Skeletal muscle tissue (tissue), 4 donors: Measurements from ENCODE around the gene RXRA. TPM values are rescaled to one million over a fixed set of nuclear protein-coding genes. Genes with fewer than 3 reads are reported as not detected.
A peak's percentile ranks its signal among the peaks of the same experiment; 100 is the strongest.

Source experiments
- H3K27ac ChIP-seq: one replicate; pipeline ENCODE4 v1.7.0; 2013; ENCODE audit warnings: mild to moderate bottlenecking, low read depth, low read length, inconsistent platforms
- H3K27me3 ChIP-seq, 3 donors: one replicate each; pipeline ENCODE4 v1.7.0; 2013; ENCODE audit warnings: low read length in 3 of 3; ENCODE audit not compliant: control insufficient read depth in 3 of 3, insufficient read depth in 3 of 3
- H3K36me3 ChIP-seq, 3 donors: one replicate each; pipeline ENCODE4 v1.7.0; 2013; ENCODE audit warnings: low read length in 3 of 3; ENCODE audit not compliant: control insufficient read depth in 3 of 3, insufficient read depth in 3 of 3
- H3K4me1 ChIP-seq, 3 donors: one replicate each; pipeline ENCODE4 v1.7.0; 2013; ENCODE audit warnings: low read length in 3 of 3, mild to moderate bottlenecking in 3 of 3; ENCODE audit not compliant: control insufficient read depth in 3 of 3, insufficient read depth in 3 of 3
- H3K4me3 ChIP-seq, 3 donors: one replicate each; pipeline ENCODE4 v1.7.0; 2013; ENCODE audit warnings: low read length in 3 of 3
- H3K9ac ChIP-seq, 3 donors: one replicate each; pipeline ENCODE4 v1.7.0; 2013; ENCODE audit warnings: low read length in 3 of 3, mild to moderate bottlenecking in 3 of 3, moderate library complexity in 2 of 3, low read depth in 1 of 3
- H3K9me3 ChIP-seq, 3 donors: one replicate each; pipeline ENCODE4 v1.7.0; 2013; ENCODE audit warnings: low read length in 3 of 3; ENCODE audit not compliant: control insufficient read depth in 3 of 3
- total RNA-seq: library from RNA; depleted of rRNA; stranded (reverse); fragments of >200 nt; gene quantifications from one replicate; pipeline ENCODE4 v1.2.3, GENCODE V29; 2014
- donor health status: Osteomylitis.

Gene RXRA
- total RNA-seq, 1 donor from 2014 or later, result 11.5 TPM

DNA sequence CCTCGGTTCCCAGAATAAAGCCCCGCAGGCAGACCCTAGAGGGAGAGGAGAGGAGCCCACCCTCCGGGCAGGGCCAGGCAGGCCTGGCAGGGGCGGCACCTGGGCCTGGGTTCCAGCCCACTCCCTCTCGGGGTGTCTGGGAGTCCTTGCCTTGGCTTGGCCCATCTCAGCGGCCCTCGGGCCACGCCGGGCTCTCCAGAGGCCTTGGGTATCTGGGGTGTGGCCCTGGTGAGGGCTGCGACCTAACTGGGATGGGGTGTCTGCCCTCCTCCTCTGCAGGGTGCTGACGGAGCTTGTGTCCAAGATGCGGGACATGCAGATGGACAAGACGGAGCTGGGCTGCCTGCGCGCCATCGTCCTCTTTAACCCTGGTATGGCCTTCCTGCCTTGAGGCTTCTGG, 105.4 kb downstream of the RXRA start:
- H3K4me1 ChIP-seq, result peaks cover 56 to 63% (median 60%) of the 10 kb centered on the region in 3 donors
- peak overlapping the region in 1 of 3 donors; percentile 74 for H3K9ac ChIP-seq
- H3K9me3 ChIP-seq, result no peaks in the 10 kb centered on the region
- no peak overlapping the region for H3K4me3 ChIP-seq
- peaks cover 19 to 34% (median 24%) of the 10 kb centered on the region in 3 donors for H3K36me3 ChIP-seq
- H3K27me3 ChIP-seq, result no peaks in the 10 kb centered on the region
- peak overlapping the region; percentile 82 for H3K27ac ChIP-seq

DNA sequence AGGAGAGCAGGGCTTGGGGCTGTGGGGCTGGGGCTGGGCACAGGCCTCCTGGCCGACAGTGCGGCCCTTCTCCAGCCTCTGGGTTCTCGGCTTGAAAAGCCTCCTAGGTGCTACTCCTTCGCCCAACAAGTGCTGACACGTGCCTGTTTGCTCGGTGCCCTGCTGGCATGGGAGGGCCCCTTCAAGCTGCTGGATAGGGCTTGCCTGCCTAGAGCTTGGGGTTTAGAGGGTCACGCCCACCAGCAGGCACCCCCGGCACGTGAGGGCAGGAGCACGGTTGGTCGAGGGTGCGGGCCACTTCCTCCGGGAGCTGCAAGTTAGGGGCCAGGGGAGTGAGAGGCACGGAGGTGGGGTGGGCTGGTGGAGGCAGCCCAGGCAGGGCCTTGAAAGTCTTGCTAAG, 106.2 kb downstream of the RXRA start:
- peaks cover 20 to 38% (median 28%) of the 10 kb centered on the region in 3 donors for H3K36me3 ChIP-seq

DNA sequence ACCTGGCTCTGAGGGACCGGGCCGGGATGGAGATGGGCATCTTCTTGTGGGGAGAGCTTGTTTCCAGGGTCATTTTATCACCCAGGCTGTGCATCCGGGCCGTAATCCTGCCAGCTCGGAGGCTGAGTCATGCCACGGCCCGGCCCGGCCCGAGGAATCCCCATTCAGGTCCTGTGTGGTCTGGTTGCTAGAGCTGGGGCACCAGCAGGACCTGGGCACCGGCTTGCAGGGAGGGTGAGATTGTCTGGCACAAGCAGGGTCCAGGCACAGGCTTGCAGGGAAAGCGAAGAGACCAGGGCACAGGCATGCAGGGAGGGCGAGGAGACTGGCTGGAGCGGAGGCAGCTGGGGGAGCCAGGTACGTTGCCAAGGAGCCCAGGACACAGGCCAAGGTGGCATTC, 106.8 kb downstream of the RXRA start:
- peaks cover 66 to 77% (median 74%) of the 10 kb centered on the region in 3 donors for H3K4me1 ChIP-seq
- no peaks in the 10 kb centered on the region for H3K27me3 ChIP-seq
- peaks cover 20 to 38% (median 28%) of the 10 kb centered on the region in 3 donors for H3K36me3 ChIP-seq
- peak overlapping the region; percentile 82 for H3K27ac ChIP-seq
- H3K4me3 ChIP-seq, result no peak overlapping the region
- H3K9ac ChIP-seq, result peak overlapping the region; percentile 32 to 74 (median 61)
- no peaks in the 10 kb centered on the region for H3K9me3 ChIP-seq

More for the DNA sequence above, 106.2 kb downstream of the RXRA start:
- H3K4me1 ChIP-seq, result peaks cover 64 to 72% (median 69%) of the 10 kb centered on the region in 3 donors
- H3K27me3 ChIP-seq, result no peaks in the 10 kb centered on the region
- H3K4me3 ChIP-seq, result no peak overlapping the region
- H3K9me3 ChIP-seq, result no peaks in the 10 kb centered on the region
- H3K27ac ChIP-seq, result peak overlapping the region; percentile 82
- H3K9ac ChIP-seq, result peak overlapping the region in 2 of 3 donors; percentile 32 to 74

DNA sequence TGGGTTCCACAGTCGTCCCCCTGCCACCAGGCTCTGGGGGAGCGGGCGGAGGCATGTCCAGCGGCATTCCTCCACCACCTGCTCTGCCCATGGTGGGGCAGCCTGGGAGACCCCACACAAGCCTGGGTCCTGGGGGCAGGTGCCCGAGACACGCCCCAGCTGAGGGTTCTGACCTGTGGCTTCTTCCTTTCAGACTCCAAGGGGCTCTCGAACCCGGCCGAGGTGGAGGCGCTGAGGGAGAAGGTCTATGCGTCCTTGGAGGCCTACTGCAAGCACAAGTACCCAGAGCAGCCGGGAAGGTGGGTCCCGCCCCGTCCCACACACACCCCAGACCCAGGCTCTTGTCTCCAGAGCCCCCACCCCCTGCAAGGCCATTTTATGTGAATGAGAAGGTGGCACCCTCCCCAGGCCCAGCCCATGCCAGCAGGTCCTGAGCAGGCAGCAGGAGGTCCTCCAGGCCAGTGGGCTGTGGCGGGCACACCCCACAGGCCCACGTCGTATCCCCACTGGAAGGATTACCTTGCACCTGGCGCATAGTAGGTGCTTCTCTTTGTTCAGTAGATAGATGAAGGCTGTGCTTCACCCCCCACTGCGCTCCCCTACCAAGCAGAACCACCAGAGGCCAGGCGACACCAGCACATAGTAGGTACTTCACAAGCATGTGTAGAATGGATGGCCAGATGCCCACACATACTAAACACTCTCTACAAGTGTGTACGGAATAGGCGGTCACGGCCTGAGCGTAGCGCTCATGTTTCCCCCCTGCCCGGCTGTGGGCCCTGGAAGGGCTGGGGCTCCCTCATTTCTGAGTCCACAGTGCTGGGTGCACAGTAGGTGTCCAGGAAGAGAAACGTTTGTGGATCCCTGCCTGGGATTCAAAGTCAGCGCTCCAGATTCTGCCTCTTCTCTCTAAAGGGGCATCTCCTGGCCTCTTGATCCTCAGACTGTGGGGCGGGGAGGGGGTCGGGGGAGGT, 107.9 kb downstream of the RXRA start:
- H3K4me3 ChIP-seq, result peak overlapping the region in 1 of 3 donors; percentile 29
- peak overlapping the region; percentile 82 for H3K27ac ChIP-seq
- H3K27me3 ChIP-seq, result no peaks in the 10 kb centered on the region
- H3K9ac ChIP-seq, result peak overlapping the region; percentile 64 to 81 (median 71)
- H3K36me3 ChIP-seq, result peaks cover 17 to 36% (median 21%) of the 10 kb centered on the region in 3 donors
- no peaks in the 10 kb centered on the region for H3K9me3 ChIP-seq
- peaks cover 68 to 84% (median 80%) of the 10 kb centered on the region in 3 donors for H3K4me1 ChIP-seq

DNA sequence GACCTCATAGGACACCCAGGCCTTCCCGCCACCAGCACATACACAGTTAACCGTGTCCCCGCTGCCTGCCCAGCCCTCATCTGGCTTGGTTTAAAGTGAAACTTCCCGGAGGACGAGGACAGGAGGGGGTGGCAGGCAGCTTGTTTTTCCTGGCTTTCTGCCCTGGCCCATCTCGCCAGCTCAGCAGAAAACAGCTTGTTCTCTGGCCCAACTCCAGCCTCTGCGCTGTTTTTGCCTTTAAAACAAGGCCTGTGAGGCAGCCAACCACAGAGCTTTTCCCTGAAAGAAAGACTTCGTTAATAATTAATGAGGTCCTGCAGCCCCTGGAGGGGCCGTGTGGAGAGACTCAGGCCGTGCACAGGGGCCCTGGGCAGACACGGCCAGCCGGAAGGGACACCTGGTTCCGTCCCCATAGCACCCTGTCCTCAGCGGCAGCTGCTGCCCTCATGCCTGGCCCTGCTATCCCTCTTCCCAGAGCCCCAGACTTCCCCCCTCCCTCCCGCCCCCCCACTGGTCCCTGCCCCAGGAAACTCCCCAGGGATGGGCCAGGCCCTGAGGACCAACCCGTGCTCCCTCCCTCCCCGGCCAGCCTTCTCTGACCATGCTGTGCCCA, 108.7 kb downstream of the RXRA start:
- peak overlapping the region in 2 of 3 donors; percentile 64 to 74 for H3K9ac ChIP-seq

DNA sequence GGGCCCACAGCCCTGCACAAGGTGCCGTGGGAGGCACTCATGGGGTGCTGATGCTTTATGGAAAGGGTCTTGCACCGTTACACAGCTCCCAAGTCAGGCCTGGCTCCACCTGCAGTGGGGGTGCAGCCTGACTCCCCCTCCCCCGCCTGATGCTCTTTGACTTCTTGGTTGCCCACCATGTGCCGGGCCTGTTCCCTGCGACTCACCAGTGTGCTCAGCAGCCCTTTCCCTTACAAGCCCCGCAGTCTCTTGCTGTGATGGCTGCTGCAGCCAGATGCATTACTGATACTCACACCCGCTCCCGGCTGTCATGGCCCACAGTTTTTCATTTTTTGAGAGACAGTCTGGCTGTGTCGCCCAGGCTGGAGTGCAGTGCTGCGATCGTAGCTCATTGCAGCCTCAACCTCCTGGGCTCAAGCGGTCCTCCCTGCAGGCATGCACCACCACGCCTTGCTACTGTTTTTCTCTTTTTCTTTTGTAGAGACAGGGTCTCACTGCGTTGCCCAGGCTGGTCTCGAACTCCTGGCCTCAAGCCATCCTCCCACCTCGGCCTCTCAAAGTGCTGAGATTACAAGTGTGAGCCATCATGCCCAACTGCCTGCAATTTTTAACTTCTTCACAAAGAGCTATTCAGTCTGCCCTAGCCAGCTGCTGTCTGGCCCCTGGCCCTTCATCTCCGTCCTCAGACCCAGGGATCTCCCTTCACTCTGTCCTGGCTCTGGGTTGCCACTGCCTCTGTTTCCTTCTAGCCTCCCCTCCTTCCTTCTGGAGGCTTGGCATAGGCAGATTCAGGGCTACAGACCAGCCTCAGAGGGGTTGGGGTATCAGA, 109.5 kb downstream of the RXRA start:
- Histone ChIP-seq H3K4me1 (peaks cover 73 to 92% (median 90%) of the 10 kb centered on the region in 3 donors), H3K9me3 (no peaks in the 10 kb centered on the region), H3K36me3 (peaks cover 6 to 25% (median 12%) of the 10 kb centered on the region in 3 donors), H3K4me3 (peak overlapping the region in 2 of 3 donors; percentile 13 to 40), H3K9ac (peak overlapping the region in 2 of 3 donors; percentile 50 to 74), H3K27ac (peak overlapping the region; percentile 82), H3K27me3 (no peaks in the 10 kb centered on the region)

More for the DNA sequence above, 108.7 kb downstream of the RXRA start:
- H3K4me1 ChIP-seq, result peaks cover 73 to 92% (median 88%) of the 10 kb centered on the region in 3 donors
- peak overlapping the region; percentile 3 to 41 (median 40) for H3K4me3 ChIP-seq
- no peaks in the 10 kb centered on the region for H3K9me3 ChIP-seq
- no peaks in the 10 kb centered on the region for H3K27me3 ChIP-seq
- peak overlapping the region; percentile 82 for H3K27ac ChIP-seq
- H3K36me3 ChIP-seq, result peaks cover 12 to 31% (median 18%) of the 10 kb centered on the region in 3 donors

DNA sequence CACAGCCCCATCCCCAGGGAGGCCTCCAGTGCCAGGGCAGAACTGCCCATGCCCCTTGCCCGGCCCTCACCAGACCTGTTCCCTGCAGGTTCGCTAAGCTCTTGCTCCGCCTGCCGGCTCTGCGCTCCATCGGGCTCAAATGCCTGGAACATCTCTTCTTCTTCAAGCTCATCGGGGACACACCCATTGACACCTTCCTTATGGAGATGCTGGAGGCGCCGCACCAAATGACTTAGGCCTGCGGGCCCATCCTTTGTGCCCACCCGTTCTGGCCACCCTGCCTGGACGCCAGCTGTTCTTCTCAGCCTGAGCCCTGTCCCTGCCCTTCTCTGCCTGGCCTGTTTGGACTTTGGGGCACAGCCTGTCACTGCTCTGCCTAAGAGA, 110.1 kb downstream of the RXRA start:
- Histone ChIP-seq H3K4me1 (peaks cover 74 to 92% (median 90%) of the 10 kb centered on the region in 3 donors), H3K36me3 (peaks cover 6 to 25% (median 10%) of the 10 kb centered on the region in 3 donors), H3K27me3 (peaks cover 0 to 3% (median 0%) of the 10 kb centered on the region in 3 donors), H3K9ac (peak overlapping the region in 2 of 3 donors; percentile 19 to 74), H3K4me3 (no peak overlapping the region), H3K9me3 (no peaks in the 10 kb centered on the region), H3K27ac (peak overlapping the region; percentile 82)

DNA sequence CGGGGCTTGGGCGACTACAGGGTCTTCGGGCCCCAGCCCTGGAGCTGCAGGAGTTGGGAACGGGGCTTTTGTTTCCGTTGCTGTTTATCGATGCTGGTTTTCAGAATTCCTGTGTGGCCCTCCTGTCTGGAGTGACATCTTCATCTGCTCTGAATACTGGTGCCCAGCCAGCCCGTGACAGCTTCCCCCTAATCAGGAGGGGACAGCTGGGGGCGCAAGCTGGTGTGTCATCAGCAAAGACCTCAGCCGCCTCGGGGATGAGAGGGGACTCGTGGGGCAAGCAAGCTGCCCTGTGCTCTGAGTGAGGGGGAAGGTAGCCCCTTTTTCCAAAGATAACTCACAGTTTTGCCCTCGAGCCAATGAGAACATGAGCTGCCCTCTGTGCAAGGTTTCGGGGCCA, 110.7 kb downstream of the RXRA start:
- H3K9ac ChIP-seq, result peak overlapping the region in 1 of 3 donors; percentile 66
- peak overlapping the region; percentile 82 for H3K27ac ChIP-seq
- peaks cover 0 to 5% (median 0%) of the 10 kb centered on the region in 3 donors for H3K27me3 ChIP-seq
- no peak overlapping the region for H3K4me3 ChIP-seq
- no peaks in the 10 kb centered on the region for H3K9me3 ChIP-seq
- H3K36me3 ChIP-seq, result peaks cover 6 to 23% (median 10%) of the 10 kb centered on the region in 3 donors
- H3K4me1 ChIP-seq, result peaks cover 73 to 92% (median 90%) of the 10 kb centered on the region in 3 donors
